ENCODE measurements around the gene SYNE3. TPM values are rescaled to one million over a fixed set of nuclear protein-coding genes. Genes with fewer than 3 reads are reported as not detected.

Gene SYNE3
- total RNA-seq, 2 donors from 2014 or later = 3.4 to 29.5 TPM

GRCh38 chr14:95485222-95485819 is 31.1 kb downstream of the SYNE3 start:
- no peak for DNase-seq (ENCODE audit: low spot score)
- intact Hi-C loops (cut with DNase I) = no loop called here
- no peaks in the 10 kb centered on the region for H3K36me3 ChIP-seq
- TF ChIP-seq POLR2AphosphoS5 (IDR thresholded peaks at IDR 0.05) = no peak
- TF ChIP-seq POLR2A (IDR thresholded peaks at IDR 0.05) = no peak
- no peak for TF ChIP-seq CTCF (IDR thresholded peaks at IDR 0.05)
- H3K4me3 ChIP-seq = no peak overlapping the region
- 86% methylated on average over 7 of the region's 7 CpGs for WGBS
- H3K4me1 ChIP-seq (replicated peaks) = no peaks in the 10 kb centered on the region
- H3K27me3 ChIP-seq (replicated peaks; ENCODE audit: insufficient read depth) = no peaks in the 10 kb centered on the region
- H3K27ac ChIP-seq = no peak overlapping the region
- H3K9me3 ChIP-seq = no peaks in the 10 kb centered on the region

GRCh38 chr14:95484296-95484695 is 32.2 kb downstream of the SYNE3 start:
- Histone ChIP-seq H3K36me3 (no peaks in the 10 kb centered on the region), H3K4me1 (replicated peaks) (no peaks in the 10 kb centered on the region), H3K9me3 (no peaks in the 10 kb centered on the region), H3K27me3 (replicated peaks; ENCODE audit: insufficient read depth) (no peaks in the 10 kb centered on the region), H3K4me3 (no peak overlapping the region), H3K27ac (no peak overlapping the region)
- intact Hi-C loops (cut with DNase I) = no loop called here
- no peak for TF ChIP-seq POLR2A (IDR thresholded peaks at IDR 0.05)
- TF ChIP-seq POLR2AphosphoS5 (IDR thresholded peaks at IDR 0.05) = no peak
- no peak for TF ChIP-seq CTCF (IDR thresholded peaks at IDR 0.05)
- 89% methylated on average over 5 of the region's 5 CpGs for WGBS
- no peak for DNase-seq (ENCODE audit: low spot score)

GRCh38 chr14:95483309-95484165 is 32.9 kb downstream of the SYNE3 start:
- no peak overlapping the region for H3K4me3 ChIP-seq
- H3K27me3 ChIP-seq (replicated peaks; ENCODE audit: insufficient read depth) = no peaks in the 10 kb centered on the region
- no peaks in the 10 kb centered on the region for H3K4me1 ChIP-seq (replicated peaks)
- 63% methylated on average over 14 of the region's 14 CpGs for WGBS
- no peak for DNase-seq (ENCODE audit: low spot score)
- no peaks in the 10 kb centered on the region for H3K9me3 ChIP-seq
- intact Hi-C loops (cut with DNase I) = no loop called here
- H3K36me3 ChIP-seq = no peaks in the 10 kb centered on the region
- TF ChIP-seq POLR2AphosphoS5 (IDR thresholded peaks at IDR 0.05) = peak; percentile 52
- TF ChIP-seq CTCF (IDR thresholded peaks at IDR 0.05) = no peak
- TF ChIP-seq POLR2A (IDR thresholded peaks at IDR 0.05) = no peak
- no peak overlapping the region for H3K27ac ChIP-seq

GRCh38 chr14:95482627-95483308 is 33.7 kb downstream of the SYNE3 start:
- intact Hi-C loops (cut with DNase I) = no loop called here
- no peaks in the 10 kb centered on the region for H3K36me3 ChIP-seq
- no peaks in the 10 kb centered on the region for H3K27me3 ChIP-seq (replicated peaks; ENCODE audit: insufficient read depth)
- no peak for DNase-seq (ENCODE audit: low spot score)
- H3K4me1 ChIP-seq (replicated peaks) = peaks cover 6% of the 10 kb centered on the region
- 81% methylated on average over 12 of the region's 12 CpGs for WGBS
- H3K4me3 ChIP-seq = no peak overlapping the region
- no peaks in the 10 kb centered on the region for H3K9me3 ChIP-seq
- TF ChIP-seq POLR2A (IDR thresholded peaks at IDR 0.05) (no peak), POLR2AphosphoS5 (IDR thresholded peaks at IDR 0.05) (no peak), CTCF (IDR thresholded peaks at IDR 0.05) (no peak)
- peak overlapping the region in 1 of 2 donors; percentile 31 for H3K27ac ChIP-seq

All from prostate gland (tissue), 2 donors.